Kidney epithelial cell (primary cell): ENCODE measurements around the gene IL17RA. TPM values are rescaled to one million over a fixed set of nuclear protein-coding genes. Genes with fewer than 3 reads are reported as not detected.

ENCODE experiments used
- DNase-seq: peaks from one replicate; pipeline ENCODE4 v3.0.0-alpha.2; 2010; ENCODE audit warnings: low read depth
- H3K27me3 ChIP-seq: 2 replicates; pipeline ENCODE4 v1.6.0; 2011; ENCODE audit warnings: low read length; ENCODE audit not compliant: control insufficient read depth, insufficient read depth
- H3K36me3 ChIP-seq: 2 replicates; pipeline ENCODE4 v1.5.1; 2011; ENCODE audit warnings: low read length; ENCODE audit not compliant: control insufficient read depth, insufficient read depth
- H3K4me3 ChIP-seq: 2 replicates; pipeline ENCODE4 v1.5.1; 2011; ENCODE audit warnings: low read depth, mild to moderate bottlenecking, control low read depth, low read length
- CTCF ChIP-seq: IDR thresholded peaks from 2 replicates; pipeline ENCODE4 v1.5.1; 2011; ENCODE audit warnings: mild to moderate bottlenecking, moderate library complexity, low read length, control low read depth, inconsistent platforms; ENCODE audit not compliant: insufficient read depth, poor library complexity, severe bottlenecking
- total RNA-seq: library from RNA; depleted of rRNA; stranded (reverse); fragments of >200 nt; gene quantifications from 2 replicates; pipeline ENCODE4 v1.2.3, GENCODE V29; 2015

The IL17RA gene
- total RNA-seq, 1 donor from 2014 or later, result 11.7 TPM

- Histone ChIP-seq H3K27me3 (peaks cover 6% of the 10 kb centered on the region), H3K4me3 (no peak overlapping the region), H3K36me3 (no peaks in the 10 kb centered on the region)
- no peak for DNase-seq
- TF ChIP-seq CTCF, result no peak
These were observed 27.8 kb downstream of the IL17RA start for GRCh38 chr22:17112491-17113042.

GRCh38 chr22:17113600-17113999 is 28.8 kb downstream of the IL17RA start:
- no peak for TF ChIP-seq CTCF
- no peak overlapping the region for H3K4me3 ChIP-seq
- no peak for DNase-seq
- H3K27me3 ChIP-seq, result peaks cover 6% of the 10 kb centered on the region
- no peaks in the 10 kb centered on the region for H3K36me3 ChIP-seq

GRCh38 chr22:17114173-17114897 is 29.5 kb downstream of the IL17RA start:
- Histone ChIP-seq H3K4me3 (no peak overlapping the region), H3K27me3 (peaks cover 12% of the 10 kb centered on the region), H3K36me3 (no peaks in the 10 kb centered on the region)
- DNase-seq, result no peak
- no peak for TF ChIP-seq CTCF

GRCh38 chr22:17114898-17115235 is 30.1 kb downstream of the IL17RA start:
- no peak for TF ChIP-seq CTCF
- no peak for DNase-seq
- H3K4me3 ChIP-seq, result no peak overlapping the region
- no peaks in the 10 kb centered on the region for H3K36me3 ChIP-seq
- peaks cover 17% of the 10 kb centered on the region for H3K27me3 ChIP-seq

- H3K27me3 ChIP-seq, result peaks cover 20% of the 10 kb centered on the region
- no peaks in the 10 kb centered on the region for H3K36me3 ChIP-seq
- DNase-seq, result no peak
- no peak overlapping the region for H3K4me3 ChIP-seq
- TF ChIP-seq CTCF, result no peak
These were observed 30.4 kb downstream of the IL17RA start for GRCh38 chr22:17115236-17115635.
